Glutamatergic neuron (in vitro differentiated cells): ENCODE data around the gene DCUN1D5. TPM values are rescaled to one million over a fixed set of nuclear protein-coding genes. Genes with fewer than 3 reads are reported as not detected.

Experiments used
- DNase-seq: peaks from one replicate; pipeline ENCODE4 v3.0.0; 2022
- H3K27ac Mint-ChIP-seq: one replicate; pipeline ENCODE4 v1.8.0; 2020; ENCODE audit warnings: mild to moderate bottlenecking, mixed read lengths, inconsistent platforms; ENCODE audit not compliant: unreplicated experiment
- H3K27me3 Mint-ChIP-seq: one replicate; pipeline ENCODE4 v1.8.0; 2020; ENCODE audit warnings: mild to moderate bottlenecking, moderate library complexity, mixed read lengths, inconsistent platforms; ENCODE audit not compliant: unreplicated experiment
- H3K36me3 Mint-ChIP-seq: one replicate; pipeline ENCODE4 v1.8.0; 2020; ENCODE audit warnings: mild to moderate bottlenecking, mixed read lengths, inconsistent platforms; ENCODE audit not compliant: unreplicated experiment
- H3K4me1 Mint-ChIP-seq: one replicate; pipeline ENCODE4 v1.8.0; 2020; ENCODE audit warnings: mild to moderate bottlenecking, low read depth, mixed read lengths, inconsistent platforms; ENCODE audit not compliant: unreplicated experiment
- H3K4me3 Mint-ChIP-seq: one replicate; pipeline ENCODE4 v1.8.0; 2020; ENCODE audit warnings: mild to moderate bottlenecking, mixed read lengths, inconsistent platforms; ENCODE audit not compliant: unreplicated experiment
- H3K9me3 Mint-ChIP-seq: one replicate; pipeline ENCODE4 v1.8.0; 2020; ENCODE audit warnings: mild to moderate bottlenecking, moderate library complexity, mixed read lengths, inconsistent platforms; ENCODE audit not compliant: unreplicated experiment
- CTCF ChIP-seq: fragments of 200-600 bp; sonication (generic); IDR thresholded peaks from one replicate; pipeline ENCODE4 v1.5.0; 2021; ENCODE audit not compliant: partially characterized antibody, unreplicated experiment
- total RNA-seq: library from RNA; stranded (reverse); fragmentation: NEBNext Ultra II Directional; extraction: Animal tissue kit (Norgen Biotek cat#: 25700); gene quantifications from one replicate; pipeline ENCODE4 v1.2.1, GENCODE V29; 2021; ENCODE audit not compliant: unreplicated experiment

DCUN1D5 gene
- total RNA-seq, 1 donor from 2014 or later: 51.8 TPM

DNA sequence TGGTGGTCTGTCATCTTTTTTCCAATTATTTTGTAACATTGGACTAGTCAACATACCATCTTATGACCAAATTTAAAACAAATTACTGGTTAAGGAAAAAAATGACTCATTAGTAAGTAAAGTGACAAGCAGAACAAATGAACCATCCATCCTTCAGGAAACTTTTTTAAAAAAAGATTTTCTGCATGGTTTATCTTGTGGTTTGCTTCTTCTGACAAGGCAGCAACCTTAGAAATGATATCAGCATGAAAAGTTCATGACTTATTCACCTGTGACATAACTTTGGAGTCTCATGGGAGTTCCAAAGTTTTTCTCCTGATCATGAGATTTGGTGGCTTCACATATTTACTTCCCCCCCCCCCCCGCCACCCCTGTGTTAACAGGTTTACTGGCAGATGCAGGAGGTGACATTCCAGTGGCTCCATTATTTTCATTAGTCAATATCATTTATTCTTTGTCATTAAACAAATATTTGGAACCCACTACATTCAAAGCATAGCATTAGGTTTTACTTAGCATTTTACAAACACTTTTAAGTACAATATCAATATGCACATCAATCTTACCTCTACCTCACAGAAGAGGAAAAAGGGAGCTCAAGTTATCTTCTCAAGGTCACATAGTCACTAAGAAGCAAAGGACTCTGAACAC lies 40.7 kb downstream of the DCUN1D5 start:
- no peak for TF ChIP-seq CTCF
- Mint-ChIP-seq H3K4me3 (no peak overlapping the region), H3K9me3 (no peaks in the 10 kb centered on the region), H3K27ac (no peak overlapping the region), H3K4me1 (no peaks in the 10 kb centered on the region), H3K27me3 (no peaks in the 10 kb centered on the region), H3K36me3 (no peaks in the 10 kb centered on the region)
- no peak for DNase-seq

GRCh38 chr11:103050351-103050750 lies 41.6 kb downstream of the DCUN1D5 start:
- Mint-ChIP-seq H3K9me3 (no peaks in the 10 kb centered on the region), H3K27me3 (no peaks in the 10 kb centered on the region), H3K4me3 (no peak overlapping the region), H3K4me1 (no peaks in the 10 kb centered on the region), H3K27ac (no peak overlapping the region), H3K36me3 (no peaks in the 10 kb centered on the region)
- DNase-seq: no peak
- no peak for TF ChIP-seq CTCF

DNA sequence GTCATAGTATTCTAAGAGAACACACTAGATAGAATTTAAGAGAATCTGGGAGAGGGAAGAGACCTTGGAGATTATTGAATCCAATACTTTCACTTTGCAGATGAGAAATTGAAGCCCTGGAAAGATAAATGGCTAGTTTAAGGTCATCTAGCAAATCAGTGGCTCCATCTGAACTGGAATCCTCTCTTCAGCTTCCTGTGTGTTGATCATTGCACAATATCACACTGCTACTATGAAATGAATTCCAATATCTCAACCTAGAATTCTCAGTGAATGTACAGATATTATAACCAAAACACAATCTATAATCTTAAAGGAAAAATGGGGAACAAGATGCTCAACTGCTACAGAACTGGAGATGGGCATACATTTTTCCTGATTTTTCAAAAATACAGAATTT lies 44.1 kb downstream of the DCUN1D5 start:
- no peaks in the 10 kb centered on the region for H3K36me3 Mint-ChIP-seq
- no peak overlapping the region for H3K4me3 Mint-ChIP-seq

GRCh38 chr11:103043826-103044678 lies 47.9 kb downstream of the DCUN1D5 start:
- H3K4me1 Mint-ChIP-seq: no peaks in the 10 kb centered on the region
- H3K9me3 Mint-ChIP-seq: no peaks in the 10 kb centered on the region

More for the DNA sequence above, 44.1 kb downstream of the DCUN1D5 start:
- no peak for TF ChIP-seq CTCF
- no peaks in the 10 kb centered on the region for H3K9me3 Mint-ChIP-seq
- no peak overlapping the region for H3K27ac Mint-ChIP-seq
- H3K4me1 Mint-ChIP-seq: no peaks in the 10 kb centered on the region
- no peak for DNase-seq
- H3K27me3 Mint-ChIP-seq: no peaks in the 10 kb centered on the region

More at GRCh38 chr11:103043826-103044678, 47.9 kb downstream of the DCUN1D5 start:
- H3K36me3 Mint-ChIP-seq: no peaks in the 10 kb centered on the region
- TF ChIP-seq CTCF: no peak
- H3K27ac Mint-ChIP-seq: no peak overlapping the region
- H3K27me3 Mint-ChIP-seq: no peaks in the 10 kb centered on the region
- no peak overlapping the region for H3K4me3 Mint-ChIP-seq
- DNase-seq: no peak
